DMS 273 (cell line): ENCODE measurements around the gene CPTP.
A peak's percentile ranks its signal among the peaks of the same experiment; 100 is the strongest.
"Not testable (repeated sequence)": the region's sequence is repeated elsewhere in the genome, so short reads cannot be mapped to it uniquely, and the experiment has no call there.

ENCODE experiments used
- DNase-seq: peaks from one replicate; lab custom pipeline; 2025; ENCODE audit not compliant: unreplicated experiment; lab: John Stamatoyannopoulos, UW

Gene CPTP

GRCh38 chr1:1360506-1361169, 36.0 kb downstream of the CPTP start:
- DNase-seq: no peak

- DNase-seq: no peak
Observed at GRCh38 chr1:1361233-1361981, 36.8 kb downstream of the CPTP start.

GRCh38 chr1:1361982-1362423, 37.4 kb downstream of the CPTP start:
- DNase-seq: no peak

GRCh38 chr1:1364266-1364665, 39.7 kb downstream of the CPTP start:
- DNase-seq: no peak

GRCh38 chr1:1365875-1366698, 41.5 kb downstream of the CPTP start:
- no peak for DNase-seq

GRCh38 chr1:1366699-1367066, 42.1 kb downstream of the CPTP start:
- DNase-seq: no peak

- DNase-seq: no peak
Observed at GRCh38 chr1:1367315-1367714, 42.7 kb downstream of the CPTP start.

GRCh38 chr1:1370094-1370493, 45.5 kb downstream of the CPTP start:
- DNase-seq: not testable (repeated sequence)

- DNase-seq: no peak
Observed at GRCh38 chr1:1370771-1371300, 46.2 kb downstream of the CPTP start.

- DNase-seq: no peak
Observed at GRCh38 chr1:1371364-1371745, 46.8 kb downstream of the CPTP start.

- DNase-seq: peak; percentile 79
Observed at GRCh38 chr1:1371746-1372711, 47.4 kb downstream of the CPTP start.

- no peak for DNase-seq
Observed at GRCh38 chr1:1373051-1373814, 48.6 kb downstream of the CPTP start.

- DNase-seq: no peak
Observed at GRCh38 chr1:1373815-1374588, 49.4 kb downstream of the CPTP start.

GRCh38 chr1:1374589-1374928, 50.0 kb downstream of the CPTP start:
- DNase-seq: no peak

- DNase-seq: peak; percentile 100
Observed at GRCh38 chr1:1374929-1375662, 50.5 kb downstream of the CPTP start, which contains the start of gene AURKAIP1. AURKAIP1 (minus strand) TSS chr1:1375207; CDS start chr1:1374756, 451 bp downstream.

GRCh38 chr1:1376551-1377226, 52.1 kb downstream of the CPTP start:
- no peak for DNase-seq

GRCh38 chr1:1377540-1378205, 53.1 kb downstream of the CPTP start:
- DNase-seq: no peak
